HG03442 (cell line): ENCODE results near the gene CIB2.

Source experiments
- ATAC-seq: cut with Tn5 transposase; IDR thresholded peaks from one replicate; pipeline ENCODE4 v1.9.1; 2021; ENCODE audit warnings: mild to moderate bottlenecking, moderate library complexity; ENCODE audit not compliant: unreplicated experiment

Gene CIB2

DNA sequence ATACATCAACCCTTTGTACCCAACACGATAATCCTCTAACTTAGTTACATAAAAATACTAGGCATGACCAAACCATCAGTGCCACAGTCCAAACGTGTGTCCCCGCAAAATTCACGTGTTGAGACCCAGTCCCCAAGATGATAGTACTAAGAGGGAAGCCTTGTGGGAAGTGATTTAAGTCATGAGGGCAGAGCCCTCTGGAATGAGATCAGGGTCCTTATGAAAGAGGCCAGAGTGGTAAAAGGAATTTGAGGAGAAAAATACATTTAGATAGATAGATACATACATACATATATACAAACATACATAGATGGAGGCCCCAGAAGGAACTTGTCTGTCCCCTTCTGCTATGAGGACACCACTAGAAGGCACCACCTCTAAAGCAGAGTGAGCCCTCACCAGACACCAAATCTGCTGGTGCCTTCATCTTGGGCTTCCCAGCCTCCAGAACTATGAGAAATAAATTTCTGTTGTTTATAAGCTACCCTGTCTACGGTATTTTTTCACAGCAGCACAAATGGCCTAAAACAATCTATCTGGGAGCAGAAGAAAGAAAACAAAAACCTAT, 61.7 kb downstream of the CIB2 start:
- no peak for ATAC-seq

DNA sequence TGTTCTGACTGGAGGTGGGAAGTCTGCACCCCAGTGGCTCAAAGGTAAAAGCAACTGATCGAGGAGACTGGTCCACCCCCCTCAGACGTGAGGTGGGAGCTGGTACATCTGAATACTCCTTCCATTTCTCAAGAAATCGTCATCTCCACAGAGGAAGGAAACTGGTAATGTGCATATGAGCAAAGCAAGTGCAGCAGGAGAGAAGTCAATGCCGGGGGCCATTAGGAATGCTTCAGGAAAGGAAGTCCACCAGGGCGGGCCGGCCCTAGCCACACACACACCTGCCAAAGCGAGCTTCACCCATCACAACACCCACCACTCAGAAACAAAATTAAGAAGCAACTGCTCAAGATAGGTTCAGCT, 62.2 kb downstream of the CIB2 start:
- no peak for ATAC-seq

DNA sequence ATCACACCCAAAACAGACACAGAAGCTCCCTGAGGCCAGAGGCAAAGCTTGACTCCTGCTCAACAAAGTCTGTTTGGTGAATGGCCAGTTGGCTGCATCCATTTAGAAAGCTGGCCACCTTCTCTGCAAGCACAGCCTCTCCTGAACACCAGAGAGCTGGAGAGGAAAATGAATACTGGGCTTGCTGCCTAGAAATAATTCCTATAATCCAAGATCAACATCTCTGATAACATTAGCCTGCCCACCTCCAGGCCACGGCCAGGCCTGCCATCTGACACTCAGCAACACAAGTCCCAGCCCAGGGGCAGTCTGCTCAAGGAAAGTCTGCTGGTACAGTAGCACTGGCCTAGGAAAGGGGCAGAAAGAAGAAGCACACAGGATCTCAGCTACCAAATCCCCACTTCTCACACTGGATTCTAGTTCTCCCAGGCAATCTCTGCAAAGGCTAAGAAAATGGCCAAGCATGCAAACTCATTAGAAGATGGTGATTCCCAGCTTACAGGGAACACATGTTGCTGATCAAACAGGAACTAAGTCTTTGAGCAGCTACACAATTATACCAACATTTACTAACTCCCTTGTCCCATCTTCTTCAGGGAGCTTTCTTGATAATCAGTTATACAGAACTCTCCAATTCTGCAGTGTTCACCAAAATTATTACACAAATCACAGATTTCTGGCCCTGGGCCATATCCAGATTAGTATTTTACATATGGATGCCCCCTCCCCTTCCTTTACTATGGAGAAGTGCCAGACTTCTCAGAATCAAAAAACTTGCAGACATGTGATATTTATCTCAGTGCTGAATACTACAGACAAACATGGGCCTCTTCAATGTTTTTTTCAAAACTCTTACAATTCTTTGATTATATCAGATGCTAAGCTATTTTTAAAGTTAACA, 63.7 kb downstream of the CIB2 start:
- no peak for ATAC-seq

DNA sequence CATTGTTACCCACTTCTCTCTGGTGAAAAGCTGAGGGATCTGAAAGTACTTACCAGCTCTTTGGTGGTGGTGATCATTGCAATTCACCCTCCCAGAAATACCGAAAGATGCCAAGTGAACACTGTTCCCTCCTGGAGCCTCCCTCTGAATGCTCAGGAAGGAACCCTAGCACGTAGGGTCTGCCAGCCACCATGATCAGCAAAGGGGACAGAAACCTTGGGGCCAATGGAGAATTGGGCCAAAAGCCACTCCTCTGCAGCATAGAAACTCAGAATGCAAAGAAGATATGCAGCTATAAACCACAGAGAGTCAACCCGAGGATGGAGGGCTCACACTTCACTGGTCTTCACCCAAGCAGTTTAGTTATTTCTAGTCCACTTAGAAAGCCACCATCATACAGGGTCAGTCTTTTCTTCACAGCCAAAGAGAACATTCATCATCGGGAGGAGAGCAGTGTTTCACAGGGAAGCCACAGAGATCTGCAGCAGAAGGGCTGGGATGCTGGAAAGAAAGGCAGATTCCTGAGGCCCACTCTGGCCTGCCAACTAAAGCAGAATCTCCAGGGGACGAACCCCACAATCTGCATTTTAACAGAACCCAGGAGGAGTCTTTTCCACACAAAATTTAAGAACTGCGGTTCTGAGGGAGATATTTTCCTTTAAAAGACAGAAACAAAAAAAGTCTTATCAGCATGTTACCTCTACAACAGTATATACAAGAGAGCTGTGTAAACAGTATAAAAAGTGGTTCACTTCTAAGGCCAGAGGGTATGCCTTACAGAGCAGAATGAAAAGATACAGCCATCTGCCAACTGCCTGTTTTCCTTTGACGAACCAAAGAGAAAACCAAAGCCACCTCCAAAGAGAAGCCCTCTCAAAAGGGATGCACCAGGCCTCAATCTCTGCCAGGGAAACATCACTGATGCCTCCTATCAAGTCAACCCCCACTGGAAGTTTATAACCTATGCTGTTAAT, 65.0 kb downstream of the CIB2 start:
- ATAC-seq = peak; percentile 48

DNA sequence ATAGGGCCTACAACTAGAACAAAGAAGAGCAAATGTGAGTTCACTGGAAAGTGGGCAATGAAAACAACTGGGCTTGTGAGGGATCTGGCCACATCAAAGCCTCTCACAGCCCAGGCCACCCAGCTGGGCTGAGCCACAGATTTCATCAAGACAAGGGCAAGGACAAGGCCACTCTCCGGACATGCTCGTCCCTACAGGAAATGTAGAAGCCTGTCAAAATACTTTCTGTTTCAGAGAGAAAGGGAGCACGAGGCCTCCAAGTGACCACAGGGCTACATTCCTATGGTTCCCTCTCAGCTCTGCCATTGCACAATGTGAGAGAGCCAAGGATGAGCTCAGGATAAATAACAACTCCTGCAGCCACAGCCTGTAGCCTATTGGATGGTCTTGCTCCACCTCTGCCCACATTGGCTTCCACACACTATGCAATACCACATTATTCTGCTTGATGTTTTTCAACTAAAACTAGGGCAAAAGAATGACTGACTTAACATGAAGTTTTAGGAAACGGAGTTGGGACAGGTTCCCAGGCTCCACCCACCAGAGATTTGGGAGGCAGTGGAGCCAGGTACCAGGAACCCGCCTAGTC, 65.9 kb downstream of the CIB2 start:
- ATAC-seq = no peak

DNA sequence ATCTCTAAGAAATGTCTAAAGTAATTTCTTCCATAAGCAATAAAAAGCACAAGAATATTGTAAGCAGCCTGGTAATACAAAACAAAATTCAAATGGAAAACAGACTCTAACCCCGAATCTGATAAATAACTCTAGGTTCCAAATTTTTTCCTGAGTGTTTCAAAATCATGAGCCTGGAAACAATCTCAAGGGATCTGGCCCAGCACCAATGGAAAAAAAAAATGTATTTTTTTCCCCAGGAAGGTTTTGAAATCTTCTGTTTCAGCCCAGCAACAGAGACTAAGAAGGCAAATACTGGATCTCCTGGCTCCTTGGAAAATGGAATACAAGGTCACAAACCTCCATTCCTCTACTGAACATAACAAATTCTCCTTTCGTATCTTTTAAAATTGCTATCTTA, 66.7 kb downstream of the CIB2 start:
- no peak for ATAC-seq

DNA sequence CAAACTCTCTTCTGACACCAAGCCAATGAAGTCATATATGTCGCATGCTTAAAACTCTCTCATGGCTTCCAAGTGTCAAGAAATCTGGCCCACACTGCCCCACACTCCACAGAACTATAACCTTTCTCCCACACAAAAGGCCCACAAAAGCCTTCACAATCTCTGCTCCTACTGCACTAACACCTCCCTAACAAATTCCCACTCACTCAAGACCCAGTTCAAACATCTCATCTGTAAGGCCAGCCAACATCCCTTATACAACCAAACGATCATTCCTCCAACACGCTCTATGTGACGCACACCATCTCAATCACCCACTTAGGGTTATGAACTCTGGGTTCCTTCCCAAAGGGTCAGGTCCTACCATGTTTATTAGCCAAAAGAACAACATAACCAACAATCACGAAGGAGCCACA, 67.3 kb downstream of the CIB2 start:
- ATAC-seq = no peak

DNA sequence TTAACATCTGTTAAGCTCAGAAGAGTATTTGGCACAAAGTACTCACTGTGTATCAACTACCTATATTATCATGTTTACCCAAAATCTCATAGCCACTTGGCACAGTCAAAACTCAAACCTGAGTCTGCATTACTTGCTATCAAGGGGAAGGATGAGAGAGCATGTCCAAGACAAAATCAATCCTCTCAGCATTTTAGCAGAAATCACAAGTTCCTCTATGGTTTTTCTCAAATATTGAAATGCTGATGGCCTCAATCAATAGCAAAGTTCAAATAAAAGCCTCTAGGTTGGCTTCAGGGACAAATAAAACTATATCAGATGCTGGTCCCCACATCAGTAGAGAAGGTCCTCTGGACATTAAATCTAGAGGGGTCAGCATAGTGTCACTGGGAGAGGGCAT, 68.0 kb downstream of the CIB2 start:
- no peak for ATAC-seq

DNA sequence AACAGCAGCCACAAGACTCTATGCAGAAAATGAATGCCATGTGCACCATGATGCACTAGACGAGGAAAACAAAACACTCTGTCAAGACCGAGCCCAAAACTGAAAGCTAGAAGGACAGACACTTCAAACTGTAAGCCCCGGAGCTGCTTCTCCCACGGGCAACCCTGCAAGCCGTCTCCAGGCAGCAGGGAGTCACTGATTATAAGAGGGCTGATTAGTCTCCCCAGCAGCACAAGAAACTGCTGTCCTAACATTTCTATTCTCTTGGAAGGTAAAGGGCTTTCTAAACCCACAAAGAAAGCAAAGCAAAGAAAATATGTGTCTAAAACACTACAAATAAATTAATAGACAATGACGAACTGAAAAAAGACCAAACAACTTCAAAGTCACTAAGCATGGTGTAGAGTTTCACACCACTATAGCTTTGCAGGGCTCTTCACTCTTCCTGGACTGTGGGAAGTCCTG, 69.2 kb downstream of the CIB2 start:
- ATAC-seq = peak; percentile 36

DNA sequence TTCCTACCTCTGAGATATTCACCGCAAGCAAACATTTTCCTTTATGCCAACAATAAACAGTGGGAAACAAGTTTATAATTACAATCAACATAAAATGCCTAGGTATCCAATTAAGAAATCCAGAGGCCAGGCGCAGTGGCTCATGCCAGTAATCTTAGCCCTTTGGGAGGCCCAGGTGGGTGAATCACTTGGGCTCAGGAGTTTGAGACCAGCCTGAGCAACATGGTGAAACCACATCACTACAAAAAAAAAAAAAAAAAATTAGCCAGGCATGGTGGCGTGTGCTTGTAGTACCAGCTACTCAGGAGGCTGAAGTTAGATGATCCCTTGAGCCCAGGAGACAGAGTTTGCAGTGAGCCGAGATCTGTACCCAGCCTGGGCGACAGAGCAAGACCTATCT, 71.0 kb downstream of the CIB2 start:
- no peak for ATAC-seq

DNA sequence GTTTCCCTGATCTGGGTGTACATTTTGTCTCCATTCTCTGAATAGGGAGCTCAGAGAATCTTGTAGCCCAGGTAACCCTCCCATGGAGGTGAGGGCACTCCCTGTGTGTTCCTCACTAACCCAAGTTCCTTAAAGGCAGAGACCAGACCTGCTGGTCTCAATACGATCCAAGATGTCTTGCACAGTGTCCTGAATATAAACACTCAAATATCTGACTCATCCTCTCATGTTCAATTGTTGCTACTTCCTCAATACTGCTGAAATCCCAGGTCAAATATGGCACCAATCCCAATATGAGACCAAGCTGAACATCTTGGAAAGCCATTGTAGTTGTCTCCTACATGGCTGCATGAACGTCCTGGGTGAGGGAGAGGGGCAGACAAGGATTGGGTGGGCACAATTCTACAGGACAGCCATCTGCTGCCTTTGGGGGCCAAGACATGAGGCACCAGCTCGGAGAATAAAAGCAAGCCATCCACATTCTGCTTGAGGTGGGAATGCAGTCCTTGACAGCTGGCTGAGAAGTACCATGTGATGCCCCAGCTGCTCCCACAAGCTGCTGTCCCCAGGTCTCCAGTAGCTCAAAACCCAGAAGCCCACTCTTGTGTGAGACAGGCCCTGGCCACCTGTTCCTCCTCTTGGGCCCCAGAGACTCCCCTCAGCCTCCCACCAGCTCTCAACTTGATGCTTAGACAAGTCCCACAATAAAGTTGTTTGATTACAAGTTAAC, 72.0 kb downstream of the CIB2 start:
- ATAC-seq = no peak

DNA sequence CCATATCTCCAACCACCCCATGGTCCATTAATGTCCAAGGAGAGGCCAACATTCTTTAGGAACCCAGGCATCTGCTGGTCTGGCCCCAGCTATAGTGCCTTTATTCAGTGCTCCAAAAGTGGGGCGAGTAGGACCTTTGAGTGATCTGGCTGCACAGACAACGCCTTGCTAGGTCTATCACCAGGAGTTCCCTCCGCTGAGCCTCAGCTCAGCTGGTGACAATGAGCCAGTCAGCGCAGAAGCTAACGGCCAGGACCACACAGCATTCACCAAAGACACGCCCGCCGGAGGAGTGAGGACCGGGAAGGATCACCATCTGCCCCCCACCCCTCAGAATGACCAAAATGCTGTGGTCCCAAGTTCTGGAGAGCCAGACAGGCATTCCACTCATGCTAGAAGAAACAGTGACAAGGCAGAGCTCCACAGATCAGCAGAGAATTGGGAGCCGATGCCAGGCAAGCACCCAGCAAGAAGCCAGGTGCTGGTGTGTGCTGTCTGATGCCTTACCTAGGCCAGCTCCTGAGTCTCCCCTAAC, 72.8 kb downstream of the CIB2 start:
- ATAC-seq = no peak

DNA sequence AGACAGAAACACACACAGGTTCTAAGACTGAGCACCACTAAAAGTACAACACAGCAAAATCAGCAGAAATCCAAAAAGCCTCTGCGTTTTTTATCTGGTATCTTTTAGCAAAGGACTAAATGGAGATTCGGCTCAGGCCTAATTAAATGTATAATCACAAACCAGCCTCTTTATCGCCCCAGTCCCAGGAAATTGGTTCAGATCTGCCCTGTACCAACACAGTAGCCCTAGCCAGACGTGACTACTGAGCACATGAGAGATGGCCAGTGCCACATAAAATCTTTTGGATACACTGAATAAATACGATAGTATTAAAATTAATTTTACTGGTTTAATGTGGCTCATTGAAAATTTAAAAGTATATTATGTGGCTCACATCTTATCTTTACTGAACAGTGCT, 73.4 kb downstream of the CIB2 start:
- no peak for ATAC-seq

DNA sequence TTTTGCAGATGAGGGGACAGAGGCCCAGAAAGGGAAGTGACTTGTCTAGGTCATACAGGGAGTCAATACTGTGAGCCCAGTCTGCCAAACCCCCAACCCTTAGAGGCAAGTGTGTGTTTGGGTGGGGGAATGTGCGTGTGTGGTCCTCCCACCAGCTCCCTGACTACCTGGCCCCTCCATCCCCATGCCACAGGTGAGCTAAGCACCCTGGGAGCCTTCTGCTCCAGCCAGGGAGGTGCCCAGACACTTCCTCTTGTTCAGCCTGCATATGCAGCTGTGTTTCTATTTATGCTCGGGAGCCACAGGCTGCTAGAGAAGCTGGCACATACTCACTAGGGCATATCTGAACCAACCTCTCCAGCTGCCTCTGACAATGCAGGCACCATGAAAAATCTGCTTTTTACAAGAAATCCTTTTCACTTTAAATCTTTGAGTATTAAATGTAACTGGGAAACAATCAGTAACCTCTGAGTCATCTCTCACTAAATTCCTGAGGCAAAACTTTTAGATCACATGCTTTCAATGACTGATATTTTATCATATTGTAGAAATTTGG, 74.5 kb downstream of the CIB2 start:
- ATAC-seq = no peak

DNA sequence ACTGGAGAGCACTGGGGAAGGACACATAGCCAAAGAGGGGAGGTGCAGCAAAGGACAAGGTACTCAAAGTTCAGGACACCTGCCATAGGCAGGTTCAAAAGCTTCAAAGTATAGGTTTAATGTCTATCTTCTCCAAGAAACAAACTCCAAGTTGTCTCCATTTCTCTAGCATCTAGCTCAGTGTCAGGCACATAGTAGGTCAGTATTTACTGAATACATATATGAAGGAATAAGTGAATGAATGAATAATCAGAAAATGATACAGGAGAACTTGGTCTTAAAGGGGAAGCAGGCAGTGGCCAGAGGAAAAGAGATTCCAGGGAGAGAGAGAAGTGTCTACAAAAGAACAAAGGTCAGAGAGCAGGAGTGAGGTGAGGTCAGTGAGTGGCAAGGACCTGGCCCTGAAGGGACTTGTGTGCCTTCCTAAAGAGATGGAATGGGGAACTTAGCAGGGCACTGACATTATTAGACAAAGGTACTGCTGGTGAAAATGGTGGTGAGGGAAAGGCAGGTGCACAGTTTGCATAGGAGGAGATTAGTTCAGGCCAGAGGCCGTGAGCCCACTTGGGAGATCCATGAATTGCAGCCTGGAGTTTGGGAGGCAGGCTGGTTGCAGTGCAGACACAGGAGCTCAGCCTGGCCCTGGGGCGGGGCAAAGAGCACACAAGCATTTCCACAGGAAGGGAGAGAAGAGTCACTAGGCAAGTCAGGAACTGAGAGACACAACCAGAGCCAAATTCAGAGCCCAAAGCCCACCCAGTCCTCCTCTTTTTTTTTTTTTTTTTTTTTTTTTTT, 75.1 kb downstream of the CIB2 start:
- ATAC-seq = no peak

DNA sequence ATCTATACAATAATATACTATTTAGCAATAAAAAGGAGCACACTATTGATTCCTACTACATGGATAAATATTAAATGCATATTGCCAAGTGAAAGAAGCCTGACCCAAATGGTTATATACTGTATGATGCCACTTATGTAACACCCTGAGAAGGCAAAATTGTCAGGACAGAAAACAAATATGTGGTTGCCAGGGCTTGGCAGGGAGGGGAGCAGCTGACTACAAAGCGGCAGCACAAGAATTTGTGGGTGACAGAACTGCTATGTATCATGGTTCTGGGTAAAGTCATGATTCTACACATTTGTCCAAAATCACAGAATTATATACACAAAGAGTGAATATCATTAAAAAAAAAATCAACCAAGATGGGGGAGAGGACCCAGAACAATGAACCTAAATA, 76.3 kb downstream of the CIB2 start:
- ATAC-seq = no peak
